ENCODE measurements around the gene TLK1.

TLK1 gene

DNA sequence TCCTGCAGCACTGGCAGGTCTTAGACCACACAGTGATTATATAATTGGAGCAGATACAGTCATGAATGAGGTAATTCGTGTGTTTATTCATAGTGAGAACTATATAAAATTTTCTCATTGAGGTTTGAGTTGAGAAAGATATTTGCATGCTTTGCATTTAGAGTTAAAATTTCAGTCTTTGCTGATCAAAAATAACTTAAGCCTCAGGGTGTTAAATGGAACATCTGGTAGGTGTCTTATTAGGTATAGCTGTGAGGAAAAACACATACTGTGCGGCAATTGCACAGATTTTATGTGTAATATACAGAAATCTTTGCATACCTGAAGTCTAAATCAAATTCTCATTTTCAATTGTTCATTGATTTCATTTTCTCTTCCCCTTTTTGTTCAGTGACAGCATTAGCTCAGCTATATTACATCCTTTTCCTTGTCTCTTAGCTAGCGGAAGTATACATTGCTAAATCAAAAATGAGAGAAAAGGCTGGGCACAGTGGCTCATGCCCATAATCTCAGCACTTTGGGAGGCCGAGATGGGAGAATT, 210.4 kb downstream of the TLK1 start:
- no peak for DNase-seq

- DNase-seq, result no peak
Measured at GRCh38 chr2:170949415-170949814, 211.3 kb downstream of the TLK1 start.

GRCh38 chr2:170944545-170944944, 216.1 kb downstream of the TLK1 start:
- no peak for DNase-seq

GRCh38 chr2:170943596-170943995, 217.1 kb downstream of the TLK1 start:
- DNase-seq, result no peak

DNA sequence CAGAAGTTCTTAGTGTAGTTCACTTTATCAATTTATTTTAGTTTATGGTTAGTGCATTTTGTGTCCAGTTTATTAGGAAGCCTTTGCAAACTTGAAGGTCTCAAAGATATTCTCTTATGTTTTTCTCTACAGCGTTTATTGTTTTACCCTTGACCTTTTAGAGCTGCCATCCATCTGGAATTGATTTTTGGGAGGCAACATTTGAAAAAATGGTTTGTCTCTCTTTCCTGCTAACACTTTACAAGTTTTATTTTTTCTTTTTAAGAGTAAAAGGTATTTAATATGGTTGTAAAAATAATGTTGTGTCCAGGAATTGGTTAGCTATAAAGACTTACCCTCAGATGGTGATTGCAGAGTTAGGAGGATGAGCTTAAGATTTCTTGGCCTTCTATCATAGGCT, 217.7 kb downstream of the TLK1 start:
- no peak for DNase-seq

DNA sequence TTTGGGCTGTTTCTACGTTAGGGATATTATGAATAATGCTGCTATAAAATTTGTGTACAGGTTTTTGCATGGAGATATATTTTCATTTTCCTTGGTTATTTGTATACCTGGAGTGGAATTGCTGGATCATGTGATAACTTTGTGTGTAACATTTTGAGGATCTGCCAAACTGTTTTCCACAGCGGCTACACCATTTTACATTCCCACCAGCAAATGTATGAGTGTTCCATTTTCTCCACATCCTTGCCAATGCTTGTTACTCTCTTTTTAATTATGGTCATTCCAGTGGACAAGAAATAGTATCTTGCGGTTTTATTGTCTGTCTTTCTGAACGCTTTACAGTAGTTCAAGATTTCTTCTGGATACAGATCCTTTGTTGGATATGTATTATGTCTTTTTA, 218.1 kb downstream of the TLK1 start:
- no peak for DNase-seq
